Dedifferentiated amniotic fluid mesenchymal stem cell (primary cell): ENCODE measurements around the gene GYG2.
"Not testable (repeated sequence)": the region's sequence is repeated elsewhere in the genome, so short reads cannot be mapped to it uniquely, and the experiment has no call there.

ENCODE experiments used
- DNase-seq: peaks from one replicate; pipeline ENCODE4 v3.0.0-alpha.2; 2016; ENCODE audit errors: extremely low spot score

GYG2 gene

GRCh38 chrX:2902841-2903240 lies 74.1 kb downstream of the GYG2 start:
- no peak for DNase-seq

GRCh38 chrX:2903366-2903765 lies 74.6 kb downstream of the GYG2 start:
- DNase-seq = no peak

- no peak for DNase-seq
Observed at GRCh38 chrX:2907295-2907694, 78.6 kb downstream of the GYG2 start.

GRCh38 chrX:2908125-2908685 lies 79.5 kb downstream of the GYG2 start:
- DNase-seq = no peak

- no peak for DNase-seq
Observed at GRCh38 chrX:2910109-2910508, 81.4 kb downstream of the GYG2 start.

- DNase-seq = no peak
Observed at GRCh38 chrX:2913118-2913517, 84.4 kb downstream of the GYG2 start.

- no peak for DNase-seq
Observed at GRCh38 chrX:2917767-2918166, 89.0 kb downstream of the GYG2 start.

GRCh38 chrX:2921193-2921592 lies 92.5 kb downstream of the GYG2 start:
- no peak for DNase-seq

GRCh38 chrX:2921750-2922149 lies 93.0 kb downstream of the GYG2 start:
- no peak for DNase-seq

GRCh38 chrX:2924151-2924550 lies 95.4 kb downstream of the GYG2 start:
- no peak for DNase-seq

GRCh38 chrX:2926255-2926654 lies 97.5 kb downstream of the GYG2 start:
- not testable (repeated sequence) for DNase-seq

- DNase-seq = no peak
Observed at GRCh38 chrX:2926664-2927275, 98.0 kb downstream of the GYG2 start.

- DNase-seq = no peak
Observed at GRCh38 chrX:2928191-2928582, 99.5 kb downstream of the GYG2 start.

GRCh38 chrX:2928583-2929434 lies 100.1 kb downstream of the GYG2 start, which contains the start of gene ARSD:
TSS of gene ARSD (minus strand) at chrX:2929339. CDS start at chrX:2929275, 64 bp downstream.
- DNase-seq = peak; percentile 59

- no peak for DNase-seq
Observed at GRCh38 chrX:2931155-2931554, 102.4 kb downstream of the GYG2 start.

- no peak for DNase-seq
Observed at GRCh38 chrX:2931612-2932011, 102.9 kb downstream of the GYG2 start.
